ENCODE data around the gene PRKCH.
A peak's percentile ranks its signal among the peaks of the same experiment; 100 is the strongest.

The PRKCH gene

GRCh38 chr14:61547186-61548069 lies 226.0 kb downstream of the PRKCH start:
- DNase-seq (ENCODE audit: low read depth): no peak
- TF ChIP-seq MYC (IDR thresholded peaks at IDR 0.05; ENCODE audit: low read depth, low read length): no peak
- no peak for TF ChIP-seq MAX (IDR thresholded peaks at IDR 0.05; ENCODE audit: low read depth, low read length)
- TF ChIP-seq CTCF (IDR thresholded peaks at IDR 0.05; ENCODE audit: low read depth, low read length): no peak
- TF ChIP-seq POLR2A (IDR thresholded peaks at IDR 0.05; ENCODE audit: extremely low read depth, insufficient read length): no peak

GRCh38 chr14:61549425-61549824 lies 228.0 kb downstream of the PRKCH start:
- no peak for DNase-seq (ENCODE audit: low read depth)
- H3K4me3 ChIP-seq (ENCODE audit: low read depth, low read length): no peak overlapping the region
- no peak for TF ChIP-seq MYC (IDR thresholded peaks at IDR 0.05; ENCODE audit: low read depth, low read length)
- TF ChIP-seq MAX (IDR thresholded peaks at IDR 0.05; ENCODE audit: low read depth, low read length): no peak
- no peak for TF ChIP-seq POLR2A (IDR thresholded peaks at IDR 0.05; ENCODE audit: extremely low read depth, insufficient read length)
- no peak for TF ChIP-seq CTCF (IDR thresholded peaks at IDR 0.05; ENCODE audit: low read depth, low read length)

More at GRCh38 chr14:61547186-61548069, 226.0 kb downstream of the PRKCH start:
- no peak overlapping the region for H3K4me3 ChIP-seq (ENCODE audit: low read depth, low read length)

GRCh38 chr14:61551384-61551783 lies 230.0 kb downstream of the PRKCH start:
- H3K4me3 ChIP-seq (ENCODE audit: low read depth, low read length): no peak overlapping the region
- no peak for TF ChIP-seq POLR2A (IDR thresholded peaks at IDR 0.05; ENCODE audit: extremely low read depth, insufficient read length)
- TF ChIP-seq MAX (IDR thresholded peaks at IDR 0.05; ENCODE audit: low read depth, low read length): no peak
- TF ChIP-seq CTCF (IDR thresholded peaks at IDR 0.05; ENCODE audit: low read depth, low read length): no peak
- no peak for TF ChIP-seq MYC (IDR thresholded peaks at IDR 0.05; ENCODE audit: low read depth, low read length)
- no peak for DNase-seq (ENCODE audit: low read depth)

- H3K4me3 ChIP-seq (ENCODE audit: low read depth, low read length): no peak overlapping the region
- no peak for TF ChIP-seq POLR2A (IDR thresholded peaks at IDR 0.05; ENCODE audit: extremely low read depth, insufficient read length)
- TF ChIP-seq CTCF (IDR thresholded peaks at IDR 0.05; ENCODE audit: low read depth, low read length): no peak
- no peak for TF ChIP-seq MAX (IDR thresholded peaks at IDR 0.05; ENCODE audit: low read depth, low read length)
- no peak for TF ChIP-seq MYC (IDR thresholded peaks at IDR 0.05; ENCODE audit: low read depth, low read length)
- DNase-seq (ENCODE audit: low read depth): no peak
Measured at GRCh38 chr14:61552241-61552640, 230.9 kb downstream of the PRKCH start.

GRCh38 chr14:61553730-61554641 lies 232.6 kb downstream of the PRKCH start:
- H3K4me3 ChIP-seq (ENCODE audit: low read depth, low read length): no peak overlapping the region
- no peak for TF ChIP-seq CTCF (IDR thresholded peaks at IDR 0.05; ENCODE audit: low read depth, low read length)
- TF ChIP-seq MAX (IDR thresholded peaks at IDR 0.05; ENCODE audit: low read depth, low read length): no peak
- no peak for TF ChIP-seq POLR2A (IDR thresholded peaks at IDR 0.05; ENCODE audit: extremely low read depth, insufficient read length)
- DNase-seq (ENCODE audit: low read depth): peak; percentile 45

Measured in NB4 (cell line).